Measurements from ENCODE around the gene CLRN3.

- TF ChIP-seq, protein P1, sequence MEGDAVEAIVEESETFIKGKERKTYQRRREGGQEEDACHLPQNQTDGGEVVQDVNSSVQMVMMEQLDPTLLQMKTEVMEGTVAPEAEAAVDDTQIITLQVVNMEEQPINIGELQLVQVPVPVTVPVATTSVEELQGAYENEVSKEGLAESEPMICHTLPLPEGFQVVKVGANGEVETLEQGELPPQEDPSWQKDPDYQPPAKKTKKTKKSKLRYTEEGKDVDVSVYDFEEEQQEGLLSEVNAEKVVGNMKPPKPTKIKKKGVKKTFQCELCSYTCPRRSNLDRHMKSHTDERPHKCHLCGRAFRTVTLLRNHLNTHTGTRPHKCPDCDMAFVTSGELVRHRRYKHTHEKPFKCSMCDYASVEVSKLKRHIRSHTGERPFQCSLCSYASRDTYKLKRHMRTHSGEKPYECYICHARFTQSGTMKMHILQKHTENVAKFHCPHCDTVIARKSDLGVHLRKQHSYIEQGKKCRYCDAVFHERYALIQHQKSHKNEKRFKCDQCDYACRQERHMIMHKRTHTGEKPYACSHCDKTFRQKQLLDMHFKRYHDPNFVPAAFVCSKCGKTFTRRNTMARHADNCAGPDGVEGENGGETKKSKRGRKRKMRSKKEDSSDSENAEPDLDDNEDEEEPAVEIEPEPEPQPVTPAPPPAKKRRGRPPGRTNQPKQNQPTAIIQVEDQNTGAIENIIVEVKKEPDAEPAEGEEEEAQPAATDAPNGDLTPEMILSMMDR (IDR thresholded peaks at IDR 0.05; ENCODE audit: poor library complexity): no peak
- no peak for TF ChIP-seq EZH2 (IDR thresholded peaks at IDR 0.05; ENCODE audit: borderline replicate concordance)
Measured at GRCh38 chr10:127848226-127848625, 44.5 kb downstream of the CLRN3 start.
